T1000 (cell line): Measurements from ENCODE around the gene STK39.

Experiments used
- DNase-seq: peaks from one replicate; lab custom pipeline; 2025; ENCODE audit warnings: mixed read lengths; lab: John Stamatoyannopoulos, UW

Gene STK39

DNA sequence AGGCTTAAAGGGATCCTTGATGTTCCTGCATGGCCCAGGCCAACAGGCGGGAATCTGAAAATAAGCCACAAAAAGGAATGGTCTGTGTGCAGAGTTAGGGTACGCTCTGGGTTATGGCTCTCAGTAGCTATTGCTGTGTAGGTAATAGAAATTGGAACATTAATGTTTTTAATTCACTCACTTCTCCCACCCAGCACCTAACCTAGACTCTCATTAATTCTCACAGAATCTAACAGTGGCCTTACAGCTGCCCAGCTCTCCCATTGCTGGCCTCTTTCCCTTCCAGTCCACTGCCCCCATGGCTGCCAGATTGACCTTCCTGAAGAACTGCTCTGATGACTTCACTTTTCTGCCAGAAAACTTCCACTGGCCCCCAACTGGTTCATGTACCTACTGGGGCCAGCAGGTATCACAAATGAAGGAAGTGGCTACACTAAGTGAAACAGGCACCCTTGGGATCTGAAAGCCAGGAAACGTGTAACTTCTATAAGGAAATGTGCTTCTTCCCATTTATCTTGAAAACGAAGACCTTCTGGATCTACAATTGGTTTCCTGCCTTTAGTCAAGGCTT, 315.2 kb downstream of the STK39 start:
- no peak for DNase-seq

DNA sequence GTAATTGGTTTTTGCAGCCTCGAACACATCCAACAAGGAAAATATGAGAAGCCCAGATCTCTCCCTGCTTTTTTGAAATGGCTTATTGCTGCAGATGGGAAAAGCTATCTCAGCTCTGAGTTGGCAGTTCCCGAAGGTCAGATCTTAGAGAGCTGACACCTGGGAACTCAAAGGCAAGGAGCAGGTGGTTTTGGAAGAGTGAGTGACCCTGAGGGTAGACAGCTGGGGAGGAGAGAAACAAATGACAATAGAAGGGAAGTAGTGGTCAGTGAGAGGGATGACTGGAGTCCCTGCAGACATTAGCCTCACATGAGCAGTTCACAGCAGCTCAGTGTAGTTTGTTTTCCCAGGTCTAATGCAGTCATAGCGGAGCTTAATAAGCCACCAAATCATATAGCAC, 317.9 kb downstream of the STK39 start:
- DNase-seq = no peak

DNA sequence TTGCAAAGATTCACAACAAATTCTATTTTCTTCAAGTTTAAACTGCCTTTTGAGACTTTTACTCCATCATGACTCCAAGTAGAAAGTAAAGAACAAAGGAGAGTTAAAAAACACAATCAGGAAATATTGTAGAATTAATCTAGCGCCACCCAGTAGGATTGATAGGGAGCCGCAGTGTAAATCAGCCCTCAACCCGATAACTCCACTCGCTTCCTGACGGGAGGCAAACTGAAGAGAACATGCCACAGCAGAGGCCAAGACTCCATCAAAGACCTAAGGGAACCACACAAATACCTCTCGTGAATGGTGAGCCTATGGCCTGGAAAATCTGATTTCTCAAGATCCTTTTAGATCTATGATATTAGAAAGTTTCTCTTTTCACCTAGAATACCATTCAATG, 319.0 kb downstream of the STK39 start:
- DNase-seq = no peak

DNA sequence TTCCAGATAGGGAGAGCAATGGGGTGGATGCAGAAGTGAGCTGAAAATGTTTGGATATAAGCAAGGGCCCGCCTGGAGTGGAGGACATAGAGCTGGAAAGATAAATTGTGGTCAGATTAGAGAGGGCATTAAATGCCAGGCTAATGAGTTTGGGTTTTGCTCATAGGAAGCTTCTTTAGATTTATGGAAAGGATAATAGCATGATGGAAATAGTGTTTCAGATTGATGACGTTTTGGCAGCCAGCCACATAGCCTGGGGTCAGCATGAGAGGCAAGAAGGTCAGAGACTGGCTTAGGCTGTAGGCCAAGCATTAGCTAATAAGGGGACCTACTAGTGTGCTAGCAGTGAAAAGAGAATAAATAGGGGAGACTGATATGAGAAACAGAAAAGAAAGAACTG, 321.6 kb downstream of the STK39 start:
- DNase-seq = peak; percentile 77

DNA sequence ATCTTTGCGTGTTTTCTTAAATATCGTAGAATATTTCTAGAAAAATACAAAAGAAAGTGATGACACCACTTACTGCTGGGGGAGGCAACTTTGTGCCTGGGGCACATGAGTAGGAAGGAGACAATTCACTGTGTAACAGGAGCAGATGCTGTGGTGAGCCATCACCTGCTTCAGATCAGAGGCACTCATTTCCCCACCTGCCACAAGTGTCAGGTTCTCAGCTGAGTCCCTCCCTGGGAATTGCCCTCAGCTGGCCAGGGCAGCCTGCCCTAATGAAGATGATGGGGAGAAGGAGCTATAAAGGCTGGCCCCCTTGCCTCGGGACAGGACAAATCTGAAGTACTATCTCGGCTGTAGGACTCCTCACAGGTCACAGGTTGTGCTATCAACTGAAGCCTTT, 322.8 kb downstream of the STK39 start:
- no peak for DNase-seq

DNA sequence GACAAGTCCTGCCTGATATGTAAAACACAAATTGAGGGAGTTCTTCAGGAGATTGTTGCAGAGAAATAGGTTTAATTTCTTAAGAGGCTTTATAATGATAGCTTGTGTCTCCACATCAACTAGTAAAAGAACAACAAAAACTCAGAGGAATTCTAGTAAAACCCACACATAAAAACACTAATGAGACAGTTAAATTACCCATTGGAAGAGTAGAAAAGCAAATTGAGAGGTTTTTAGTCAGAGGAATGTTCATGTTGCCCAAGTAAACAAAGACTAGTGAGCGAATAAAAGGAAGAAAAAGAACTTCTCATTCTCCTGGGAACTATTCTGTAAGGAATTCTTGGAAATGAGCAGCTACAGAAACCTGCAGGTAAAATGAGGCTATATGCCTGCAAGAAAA, 330.6 kb downstream of the STK39 start:
- no peak for DNase-seq

DNA sequence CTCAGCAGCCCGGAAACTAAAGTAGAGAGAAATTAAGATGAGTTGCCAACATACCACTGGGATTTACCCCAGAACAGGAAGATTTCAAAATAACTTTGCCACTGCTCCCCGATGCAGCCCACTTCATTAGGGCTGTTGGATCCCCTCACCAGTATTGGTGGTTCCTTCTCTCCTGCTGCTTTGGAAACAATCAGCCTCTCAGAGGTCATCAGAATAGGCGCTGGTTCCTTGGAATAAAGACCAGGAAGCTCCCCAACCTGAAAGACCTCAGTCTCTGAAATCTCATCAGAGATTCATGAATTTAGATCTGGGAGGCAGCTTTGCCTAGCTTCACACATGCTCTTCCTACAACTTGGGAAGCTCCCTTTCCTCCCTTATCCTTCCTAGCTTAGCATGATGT, 332.4 kb downstream of the STK39 start:
- DNase-seq = no peak

DNA sequence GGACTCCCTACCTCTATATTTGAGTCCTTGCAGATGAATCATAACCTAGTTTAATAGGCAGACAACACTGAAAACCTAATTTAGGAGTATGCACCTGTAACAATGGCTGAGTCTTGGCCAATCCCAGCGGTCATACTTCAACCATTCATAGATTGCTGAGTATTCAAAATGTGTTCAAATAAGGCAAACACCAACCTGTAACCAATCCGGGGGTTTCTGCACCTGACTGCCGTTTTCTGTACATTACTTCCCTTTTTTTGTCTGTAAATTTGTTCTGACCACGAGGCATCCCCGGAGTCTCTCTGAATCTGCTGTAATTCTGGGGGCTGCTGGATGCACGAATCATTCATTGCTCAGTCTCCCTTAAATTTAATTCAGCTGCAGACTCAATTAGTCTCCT, 338.6 kb downstream of the STK39 start:
- no peak for DNase-seq

DNA sequence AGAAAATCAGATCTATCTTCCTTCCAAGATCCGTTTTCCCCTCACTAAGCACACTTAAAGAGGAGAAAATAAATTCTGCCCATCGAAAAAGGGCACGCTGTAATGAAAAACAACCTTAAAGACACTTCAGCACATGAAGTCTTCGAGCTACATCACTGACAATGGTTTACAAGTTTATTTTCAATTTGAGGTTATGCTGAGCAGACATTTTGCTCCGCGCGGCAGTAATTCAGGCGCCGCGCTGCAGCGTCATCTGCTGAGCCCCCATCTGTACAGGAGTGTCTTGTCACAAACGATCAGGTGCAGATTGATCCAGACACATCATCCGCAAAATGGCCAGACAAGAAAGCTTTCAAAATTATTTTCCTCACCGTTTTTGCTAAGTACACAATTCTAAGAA, 341.7 kb downstream of the STK39 start:
- DNase-seq = no peak
